ENCODE data around the gene GP2. TPM values are rescaled to one million over a fixed set of nuclear protein-coding genes. Genes with fewer than 3 reads are reported as not detected.

Gene GP2
- polyA plus RNA-seq, 1 of the 3 experiments (the other 2 are of a cell fraction) = not detected

DNA sequence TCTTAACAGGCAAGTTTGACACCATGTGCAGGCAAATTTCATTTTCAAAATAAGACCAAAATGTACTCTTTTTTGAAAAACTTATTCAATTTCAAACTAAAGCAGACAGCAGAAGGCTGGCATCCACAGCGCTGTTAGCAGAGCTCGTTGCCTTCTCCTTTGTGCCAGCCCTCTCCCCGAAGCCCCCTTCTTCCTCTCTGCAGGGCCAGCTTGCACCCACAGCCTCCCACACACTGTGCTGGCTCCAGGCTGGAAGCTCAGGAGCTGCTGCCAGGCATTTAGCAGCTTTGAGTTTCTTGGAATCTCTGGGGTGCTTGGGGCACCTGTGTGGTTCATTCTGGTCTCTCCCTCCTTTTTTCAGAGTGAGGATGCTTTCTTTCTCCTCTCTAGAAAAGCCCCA, 37.7 kb downstream of the GP2 start:
- CTCF ChIA-PET = interaction anchor here (5.2 to 15.8 kb wide), 2 partner anchors 12 to 384 kb away, joined by 43 to 473 read pairs; no protein-coding TSS in a partner anchor

DNA sequence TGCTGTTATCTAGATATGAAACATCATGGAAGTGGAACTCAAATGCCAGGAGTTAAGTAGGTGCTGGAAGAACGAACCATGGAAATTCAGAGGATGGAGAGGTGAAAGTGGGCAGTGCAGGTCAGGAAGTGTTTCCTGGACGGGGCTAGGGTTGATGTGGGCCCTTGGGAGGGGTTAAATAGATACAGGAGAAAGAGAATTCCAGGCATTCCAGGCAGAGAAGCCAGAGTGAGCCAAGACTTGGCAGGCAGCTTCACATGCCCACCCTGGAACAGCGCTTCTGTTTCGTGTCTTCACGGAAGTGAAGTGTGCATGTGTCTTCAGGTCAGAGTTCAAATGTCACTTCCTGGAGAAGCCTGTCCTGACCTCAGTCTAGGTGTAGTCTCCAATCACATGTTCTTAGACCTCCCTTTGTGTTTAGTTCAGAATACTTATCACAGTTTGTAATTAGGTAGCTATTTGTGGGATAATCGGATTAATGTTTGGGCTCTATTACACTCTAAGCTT, 41.3 kb downstream of the GP2 start:
- H3K4me1 ChIP-seq (ENCODE audit: control insufficient read depth in 1 of 2, insufficient read depth in 2 of 2, low read depth in 1 of 2, low read length in 1 of 2) = no peaks in the 10 kb centered on the region; a peak in 1 of 4 replicates
- no peak overlapping the region for H3K4me2 ChIP-seq
- H3K9me3 ChIP-seq = no peaks in the 10 kb centered on the region
- H3K27ac ChIP-seq (ENCODE audit: low read depth in 2 of 2, low read length in 1 of 2) = no peak overlapping the region
- no peak overlapping the region for H2AFZ ChIP-seq (ENCODE audit: low read depth)
- H3K9me2 ChIP-seq = no peaks in the 10 kb centered on the region
- no peaks in the 10 kb centered on the region for H3K79me2 ChIP-seq (ENCODE audit: insufficient read depth)
- no peak overlapping the region for H3K4me3 ChIP-seq (ENCODE audit: low read depth in 2 of 2, low read length in 1 of 2)
- H4K20me1 ChIP-seq (ENCODE audit: insufficient read depth) = no peaks in the 10 kb centered on the region
- ChIA-PET POLR2A (no interaction called here), CTCF (interaction anchor here (0.8 to 1.4 kb wide), 2 partner anchors 14 to 378 kb away, joined by 5 read pairs; no protein-coding TSS in a partner anchor)
- no peaks in the 10 kb centered on the region for H3F3A ChIP-seq (replicated peaks; ENCODE audit: insufficient read depth)
- DNase-seq = no peak
- WGBS (ENCODE audit: low lambda C conversion rate) = 49% methylated on average over 6 of the region's 6 CpGs
- no peaks in the 10 kb centered on the region for H3K27me3 ChIP-seq (ENCODE audit: insufficient read depth)
- H3K36me3 ChIP-seq (replicated peaks in 1 of 2; ENCODE audit: control insufficient read depth in 1 of 2, insufficient read depth in 2 of 2, low read length in 1 of 2) = no peaks in the 10 kb centered on the region
- H3K9ac ChIP-seq = no peak overlapping the region
- TF ChIP-seq, protein P1, sequence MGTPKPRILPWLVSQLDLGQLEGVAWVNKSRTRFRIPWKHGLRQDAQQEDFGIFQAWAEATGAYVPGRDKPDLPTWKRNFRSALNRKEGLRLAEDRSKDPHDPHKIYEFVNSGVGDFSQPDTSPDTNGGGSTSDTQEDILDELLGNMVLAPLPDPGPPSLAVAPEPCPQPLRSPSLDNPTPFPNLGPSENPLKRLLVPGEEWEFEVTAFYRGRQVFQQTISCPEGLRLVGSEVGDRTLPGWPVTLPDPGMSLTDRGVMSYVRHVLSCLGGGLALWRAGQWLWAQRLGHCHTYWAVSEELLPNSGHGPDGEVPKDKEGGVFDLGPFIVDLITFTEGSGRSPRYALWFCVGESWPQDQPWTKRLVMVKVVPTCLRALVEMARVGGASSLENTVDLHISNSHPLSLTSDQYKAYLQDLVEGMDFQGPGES (IDR thresholded peaks at IDR 0.05; ENCODE audit: low read depth, low read length) = no peak
- TF ChIP-seq MEF2A (IDR thresholded peaks at IDR 0.05; ENCODE audit: borderline replicate concordance, low read depth) (no peak), REST (IDR thresholded peaks at IDR 0.05; ENCODE audit: low read depth, low read length) (no peak), RFX5 (IDR thresholded peaks at IDR 0.05; ENCODE audit: low read length) (no peak), FOSL2 (IDR thresholded peaks at IDR 0.05; ENCODE audit: borderline replicate concordance, low read depth) (no peak), EP300 (IDR thresholded peaks at IDR 0.05; ENCODE audit: borderline replicate concordance in 1 of 2, low read depth in 1 of 2, low read length in 1 of 2) (no peak), NRF1 (IDR thresholded peaks at IDR 0.05; ENCODE audit: low read depth, low read length) (no peak), ELF1 (IDR thresholded peaks at IDR 0.05) (no peak)
- TF ChIP-seq, protein P2, sequence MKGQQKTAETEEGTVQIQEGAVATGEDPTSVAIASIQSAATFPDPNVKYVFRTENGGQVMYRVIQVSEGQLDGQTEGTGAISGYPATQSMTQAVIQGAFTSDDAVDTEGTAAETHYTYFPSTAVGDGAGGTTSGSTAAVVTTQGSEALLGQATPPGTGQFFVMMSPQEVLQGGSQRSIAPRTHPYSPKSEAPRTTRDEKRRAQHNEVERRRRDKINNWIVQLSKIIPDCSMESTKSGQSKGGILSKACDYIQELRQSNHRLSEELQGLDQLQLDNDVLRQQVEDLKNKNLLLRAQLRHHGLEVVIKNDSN (IDR thresholded peaks at IDR 0.05; ENCODE audit: borderline replicate concordance, low read depth) = no peak
- TF ChIP-seq, protein P3, sequence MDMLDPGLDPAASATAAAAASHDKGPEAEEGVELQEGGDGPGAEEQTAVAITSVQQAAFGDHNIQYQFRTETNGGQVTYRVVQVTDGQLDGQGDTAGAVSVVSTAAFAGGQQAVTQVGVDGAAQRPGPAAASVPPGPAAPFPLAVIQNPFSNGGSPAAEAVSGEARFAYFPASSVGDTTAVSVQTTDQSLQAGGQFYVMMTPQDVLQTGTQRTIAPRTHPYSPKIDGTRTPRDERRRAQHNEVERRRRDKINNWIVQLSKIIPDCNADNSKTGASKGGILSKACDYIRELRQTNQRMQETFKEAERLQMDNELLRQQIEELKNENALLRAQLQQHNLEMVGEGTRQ (IDR thresholded peaks at IDR 0.05; ENCODE audit: borderline replicate concordance, low read depth, low read length) = no peak

More for the DNA sequence above, 37.7 kb downstream of the GP2 start:
- DNase-seq = no peak
- H2AFZ ChIP-seq (ENCODE audit: low read depth) = no peak overlapping the region
- no peak for TF ChIP-seq SMC3 (IDR thresholded peaks at IDR 0.05; ENCODE audit: low read depth, low read length)
- TF ChIP-seq ELF1 (IDR thresholded peaks at IDR 0.05) = no peak
- TF ChIP-seq FOSL2 (IDR thresholded peaks at IDR 0.05; ENCODE audit: borderline replicate concordance, low read depth) = no peak
- TF ChIP-seq, protein P1 (IDR thresholded peaks at IDR 0.05; ENCODE audit: low read depth, low read length) = no peak
- TF ChIP-seq JUND (IDR thresholded peaks at IDR 0.05) = no peak
- TF ChIP-seq, protein P4, sequence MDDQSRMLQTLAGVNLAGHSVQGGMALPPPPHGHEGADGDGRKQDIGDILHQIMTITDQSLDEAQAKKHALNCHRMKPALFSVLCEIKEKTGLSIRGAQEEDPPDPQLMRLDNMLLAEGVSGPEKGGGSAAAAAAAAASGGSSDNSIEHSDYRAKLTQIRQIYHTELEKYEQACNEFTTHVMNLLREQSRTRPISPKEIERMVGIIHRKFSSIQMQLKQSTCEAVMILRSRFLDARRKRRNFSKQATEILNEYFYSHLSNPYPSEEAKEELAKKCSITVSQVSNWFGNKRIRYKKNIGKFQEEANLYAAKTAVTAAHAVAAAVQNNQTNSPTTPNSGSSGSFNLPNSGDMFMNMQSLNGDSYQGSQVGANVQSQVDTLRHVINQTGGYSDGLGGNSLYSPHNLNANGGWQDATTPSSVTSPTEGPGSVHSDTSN (IDR thresholded peaks at IDR 0.05) = no peak
- no peak for TF ChIP-seq FOXM1 (IDR thresholded peaks at IDR 0.05; ENCODE audit: low read depth)
- no peaks in the 10 kb centered on the region; a peak in 1 of 4 replicates for H3K4me1 ChIP-seq (ENCODE audit: control insufficient read depth in 1 of 2, insufficient read depth in 2 of 2, low read depth in 1 of 2, low read length in 1 of 2)
- no peak overlapping the region for H3K4me3 ChIP-seq (ENCODE audit: low read depth in 2 of 2, low read length in 1 of 2)
- no peaks in the 10 kb centered on the region for H3K36me3 ChIP-seq (replicated peaks in 1 of 2; ENCODE audit: control insufficient read depth in 1 of 2, insufficient read depth in 2 of 2, low read length in 1 of 2)
- no peaks in the 10 kb centered on the region for H3K27me3 ChIP-seq (ENCODE audit: insufficient read depth)
- no peaks in the 10 kb centered on the region for H3K79me2 ChIP-seq (ENCODE audit: insufficient read depth)
- POLR2A ChIA-PET = no interaction called here
- H3K9me2 ChIP-seq = no peaks in the 10 kb centered on the region
- H3F3A ChIP-seq (replicated peaks; ENCODE audit: insufficient read depth) = no peaks in the 10 kb centered on the region
- H4K20me1 ChIP-seq (ENCODE audit: insufficient read depth) = no peaks in the 10 kb centered on the region
- no peak overlapping the region for H3K27ac ChIP-seq (ENCODE audit: low read depth in 2 of 2, low read length in 1 of 2)
- no peak overlapping the region for H3K4me2 ChIP-seq
- H3K9ac ChIP-seq = no peak overlapping the region
- 13% methylated on average over 3 of the region's 3 CpGs for WGBS (ENCODE audit: low lambda C conversion rate)
- no peaks in the 10 kb centered on the region for H3K9me3 ChIP-seq

Data from SK-N-SH (cell line).